Stomach (tissue), 4 donors: ENCODE results near the gene DFFB.

Source experiments
- CTCF ChIP-seq, 7 experiments: fragments of 450-650 bp in 4 of 7; fragments of 200-600 bp in 3 of 7; sonication (generic) in 3 of 7; IDR thresholded peaks; one replicate each; pipeline ENCODE4 v1.5.1; 2016 to 2019; ENCODE audit warnings: antibody characterized with exemption in 7 of 7, control low read depth in 2 of 7, mild to moderate bottlenecking in 1 of 7
- EP300 ChIP-seq: sonication (generic); formaldehyde crosslinking; IDR thresholded peaks from one replicate; pipeline ENCODE4 v1.6.1; 2017; ENCODE audit warnings: antibody characterized with exemption
- POLR2AphosphoS5 ChIP-seq, 3 donors: sonication (generic); formaldehyde crosslinking; IDR thresholded peaks; one replicate each; pipeline ENCODE4 v1.6.1; 2016; ENCODE audit warnings: antibody characterized with exemption in 3 of 3

GRCh38 chr1:3914331-3914851 is 57.1 kb downstream of the DFFB start:
- no peak for TF ChIP-seq CTCF (IDR thresholded peaks at IDR 0.05)
- no peak for TF ChIP-seq POLR2AphosphoS5 (IDR thresholded peaks at IDR 0.05)
- TF ChIP-seq EP300: no peak
